CD8-positive, alpha-beta memory T cell (primary cell): Measurements from ENCODE around the gene ABLIM1. TPM values are rescaled to one million over a fixed set of nuclear protein-coding genes. Genes with fewer than 3 reads are reported as not detected.

Source experiments
- CTCF ChIA-PET: fragments of 350-600 bp; sonication (Branson Sonifier 250); formaldehyde crosslinking; loops from one replicate; lab custom pipeline; 2021; ENCODE audit warnings: antibody characterized with exemption; lab: Charles Lee
- POLR2A ChIA-PET: fragments of 350-600 bp; sonication (Branson Sonifier 250); formaldehyde crosslinking; loops from one replicate; lab custom pipeline; 2021; ENCODE audit warnings: antibody characterized with exemption; lab: Charles Lee
- DNase-seq, 5 donors: peaks; one replicate each; pipeline versions ENCODE4 v3.0.0 to v3.0.0-alpha.2; 2020 to 2022; ENCODE audit warnings: mixed read lengths in 1 of 5
- H3K27ac ChIP-seq: one replicate; pipeline ENCODE4 v1.7.0; 2013; ENCODE audit warnings: low read depth, mild to moderate bottlenecking, low read length, moderate library complexity
- H3K27me3 ChIP-seq: 2 replicates; pipeline ENCODE4 v1.7.0; 2013; ENCODE audit warnings: low read length, mild to moderate bottlenecking; ENCODE audit not compliant: insufficient read depth, poor library complexity, severe bottlenecking
- H3K36me3 ChIP-seq: 2 replicates; pipeline ENCODE4 v1.7.0; 2013; ENCODE audit warnings: mild to moderate bottlenecking, low read length, moderate library complexity; ENCODE audit not compliant: insufficient read depth
- H3K4me1 ChIP-seq: 2 replicates; pipeline ENCODE4 v1.7.0; 2013; ENCODE audit warnings: mild to moderate bottlenecking, low read length, moderate library complexity; ENCODE audit not compliant: insufficient read depth
- H3K4me3 ChIP-seq: 2 replicates; pipeline ENCODE4 v1.7.0; 2013; ENCODE audit warnings: mild to moderate bottlenecking, low read length
- H3K9me3 ChIP-seq: 2 replicates; pipeline ENCODE4 v1.7.0; 2013; ENCODE audit warnings: mild to moderate bottlenecking, low read length
- H3K27ac Mint-ChIP-seq, 8 donors: one replicate each; pipeline ENCODE4 v1.8.0; 2020 to 2021; ENCODE audit warnings: mixed read lengths in 8 of 8, mild to moderate bottlenecking in 6 of 8, inconsistent platforms in 3 of 8, moderate library complexity in 3 of 8
- H3K27me3 Mint-ChIP-seq, 2 donors: one replicate each; pipeline ENCODE4 v1.8.0; 2020 to 2021; ENCODE audit warnings: mixed read lengths in 2 of 2, mild to moderate bottlenecking in 1 of 2, moderate library complexity in 1 of 2
- H3K36me3 Mint-ChIP-seq, 3 donors: one replicate each; pipeline ENCODE4 v1.8.0; 2020 to 2021; ENCODE audit warnings: mixed read lengths in 3 of 3, inconsistent platforms in 1 of 3, mild to moderate bottlenecking in 1 of 3
- H3K4me1 Mint-ChIP-seq, 3 donors: one replicate each; pipeline ENCODE4 v1.8.0; 2020 to 2021; ENCODE audit warnings: mixed read lengths in 3 of 3, inconsistent platforms in 1 of 3, mild to moderate bottlenecking in 1 of 3
- H3K4me3 Mint-ChIP-seq, 7 donors: one replicate each; pipeline ENCODE4 v1.8.0; 2020 to 2021; ENCODE audit warnings: mixed read lengths in 7 of 7, mild to moderate bottlenecking in 6 of 7, moderate library complexity in 4 of 7, inconsistent platforms in 2 of 7
- H3K9me3 Mint-ChIP-seq, 5 donors: one replicate each; pipeline ENCODE4 v1.8.0; 2020 to 2022; ENCODE audit warnings: mixed read lengths in 5 of 5, mild to moderate bottlenecking in 3 of 5, moderate library complexity in 2 of 5, inconsistent platforms in 1 of 5
- polyA plus RNA-seq: library from polyadenylated mRNA; unstranded; fragments of 300-500 nt; fragmentation: Illumina TruSeq; gene quantifications from one replicate; pipeline ENCODE4 v1.2.3, GENCODE V29; 2021
- total RNA-seq, 2 experiments: library from RNA; stranded (reverse); gene quantifications; one replicate each; pipeline ENCODE4 v1.2.3, GENCODE V29; 2021

The ABLIM1 gene
- total and polyA plus RNA-seq, 3 experiments from 2014 or later = 45.8 to 123 (median 48.3) TPM

DNA sequence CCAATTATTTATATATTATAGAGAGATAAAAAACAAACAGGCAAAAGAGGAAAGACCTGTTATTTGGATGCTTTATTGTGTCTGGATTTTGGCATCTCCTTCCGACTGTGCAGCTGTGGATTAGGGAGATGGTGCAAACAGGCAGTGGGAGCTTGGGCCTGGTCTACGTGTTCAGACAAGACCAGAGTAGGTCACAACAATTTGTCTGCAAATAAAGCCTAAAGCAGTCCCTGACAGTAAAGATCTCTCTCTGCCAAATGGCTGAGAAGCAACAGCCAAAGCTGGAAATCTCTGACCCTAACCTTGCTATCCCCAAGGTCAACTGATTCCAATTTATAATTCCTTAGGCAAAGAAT lies 82.0 kb downstream of the ABLIM1 start:
- Histone ChIP-seq H3K27ac (no peak overlapping the region), H3K4me3 (no peak overlapping the region), H3K36me3 (no peaks in the 10 kb centered on the region), H3K9me3 (no peaks in the 10 kb centered on the region), H3K27me3 (no peaks in the 10 kb centered on the region), H3K4me1 (no peaks in the 10 kb centered on the region)
- POLR2A ChIA-PET = no interaction called here
- Mint-ChIP-seq H3K27ac (no peak overlapping the region), H3K36me3 (peaks cover 0 to 4% (median 0%) of the 10 kb centered on the region in 3 donors), H3K4me3 (no peak overlapping the region), H3K4me1 (no peaks in the 10 kb centered on the region), H3K27me3 (peaks cover 0 to 2% of the 10 kb centered on the region in 2 donors), H3K9me3 (no peaks in the 10 kb centered on the region)
- no peak for DNase-seq
- CTCF ChIA-PET = no interaction called here

- H3K27me3 Mint-ChIP-seq = peaks cover 0 to 2% of the 10 kb centered on the region in 2 donors
- H3K9me3 ChIP-seq = no peaks in the 10 kb centered on the region
- no peaks in the 10 kb centered on the region for H3K27me3 ChIP-seq
- H3K4me1 Mint-ChIP-seq = no peaks in the 10 kb centered on the region
- no peak overlapping the region for H3K27ac Mint-ChIP-seq
- DNase-seq = no peak
- no peaks in the 10 kb centered on the region for H3K36me3 ChIP-seq
- H3K9me3 Mint-ChIP-seq = no peaks in the 10 kb centered on the region
- no peak overlapping the region for H3K4me3 Mint-ChIP-seq
- H3K4me3 ChIP-seq = no peak overlapping the region
- ChIA-PET CTCF (no interaction called here), POLR2A (no interaction called here)
- H3K4me1 ChIP-seq = no peaks in the 10 kb centered on the region
- no peak overlapping the region for H3K27ac ChIP-seq
- peaks cover 0 to 4% (median 0%) of the 10 kb centered on the region in 3 donors for H3K36me3 Mint-ChIP-seq
These were observed 82.5 kb downstream of the ABLIM1 start for GRCh38 chr10:114575417-114576131.

DNA sequence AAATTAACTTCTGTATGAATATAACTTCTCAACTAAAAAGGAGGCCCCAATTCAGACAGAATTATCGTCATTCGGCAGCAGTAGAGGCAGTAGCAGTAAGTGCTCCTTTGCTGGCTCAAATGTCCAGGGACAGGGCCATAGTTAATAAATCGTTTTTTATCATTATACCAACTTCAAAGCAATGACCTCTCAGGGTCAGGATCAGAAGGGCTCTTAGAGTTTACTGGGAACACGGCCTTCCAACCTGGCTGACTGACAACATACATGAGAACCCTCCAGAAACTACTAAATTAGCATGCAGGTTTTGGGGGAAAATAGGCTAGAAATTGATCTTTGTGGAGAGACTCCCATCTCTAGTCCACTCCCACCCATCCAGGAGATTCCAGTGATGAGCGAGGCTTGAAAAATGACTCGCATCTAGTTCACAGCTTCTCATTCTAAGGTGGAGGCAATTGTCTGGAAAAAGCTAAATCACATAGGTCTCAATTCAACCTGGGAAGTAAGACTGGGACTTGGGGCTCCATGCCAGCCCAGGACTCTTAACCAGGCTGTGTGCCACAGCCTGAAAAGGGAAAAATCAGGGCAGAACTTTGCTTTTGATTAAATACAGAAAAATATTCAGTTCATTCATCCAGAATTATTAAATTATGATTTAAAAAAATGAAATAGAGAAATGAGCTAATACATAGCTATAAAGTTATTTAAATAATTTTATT lies 84.6 kb downstream of the ABLIM1 start:
- H3K27me3 Mint-ChIP-seq = peaks cover 0 to 2% of the 10 kb centered on the region in 2 donors
- no peaks in the 10 kb centered on the region for H3K9me3 Mint-ChIP-seq
- no peak overlapping the region for H3K4me3 ChIP-seq
- H3K27ac Mint-ChIP-seq = peak overlapping the region in 1 of 8 donors; percentile 58
- no peak for DNase-seq
- H3K27me3 ChIP-seq = no peaks in the 10 kb centered on the region
- no peak overlapping the region for H3K27ac ChIP-seq
- peaks cover 0 to 2% (median 0%) of the 10 kb centered on the region in 3 donors for H3K36me3 Mint-ChIP-seq
- ChIA-PET POLR2A (no interaction called here), CTCF (no interaction called here)
- no peaks in the 10 kb centered on the region for H3K9me3 ChIP-seq
- H3K4me1 ChIP-seq = no peaks in the 10 kb centered on the region
- no peaks in the 10 kb centered on the region for H3K36me3 ChIP-seq
- no peaks in the 10 kb centered on the region for H3K4me1 Mint-ChIP-seq
- H3K4me3 Mint-ChIP-seq = no peak overlapping the region

DNA sequence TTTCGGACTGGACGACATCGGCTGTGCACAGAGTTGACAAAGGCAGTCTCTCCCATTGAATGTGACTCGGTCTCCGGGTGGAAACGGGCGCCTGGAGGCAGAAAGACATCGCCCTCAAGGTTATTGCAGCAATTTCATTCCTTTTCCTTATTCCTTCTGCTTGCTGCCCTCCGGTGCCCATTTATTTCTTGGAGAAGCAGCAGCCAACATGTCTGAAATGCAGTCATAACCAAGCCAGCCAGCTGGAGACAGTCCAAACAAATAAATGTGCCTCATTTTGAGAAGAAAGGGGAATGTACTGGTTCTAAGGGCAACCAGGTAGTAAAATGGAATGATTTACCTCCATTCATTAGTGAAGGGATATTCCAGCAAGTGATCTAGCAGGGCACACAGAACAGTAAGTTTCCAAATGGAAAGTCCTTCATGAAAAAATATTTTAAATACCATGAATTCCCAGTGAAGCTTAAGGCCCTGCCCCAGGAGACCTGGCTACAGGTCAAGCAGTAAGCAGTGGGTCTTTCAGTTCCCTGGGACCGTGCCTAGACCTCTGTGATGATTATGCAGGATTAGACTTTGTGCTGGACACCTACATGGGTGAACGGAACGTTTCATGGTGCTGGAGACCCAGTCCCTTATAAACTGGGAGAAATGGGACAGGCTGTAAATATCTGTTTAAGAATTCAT lies 86.6 kb downstream of the ABLIM1 start:
- no peaks in the 10 kb centered on the region for H3K4me1 ChIP-seq
- H3K9me3 ChIP-seq = no peaks in the 10 kb centered on the region
- ChIA-PET CTCF (interaction anchor here (1.6 kb wide), 1 partner anchor 22 kb away, joined by 3 read pairs; no protein-coding TSS in a partner anchor), POLR2A (no interaction called here)
- H3K27ac ChIP-seq = no peak overlapping the region
- no peak overlapping the region for H3K4me3 Mint-ChIP-seq
- no peak overlapping the region for H3K4me3 ChIP-seq
- H3K36me3 Mint-ChIP-seq = peaks cover 0 to 2% (median 0%) of the 10 kb centered on the region in 3 donors
- H3K4me1 Mint-ChIP-seq = no peaks in the 10 kb centered on the region
- no peak for DNase-seq
- no peak overlapping the region for H3K27ac Mint-ChIP-seq
- H3K27me3 ChIP-seq = no peaks in the 10 kb centered on the region
- no peaks in the 10 kb centered on the region for H3K36me3 ChIP-seq
- no peaks in the 10 kb centered on the region for H3K9me3 Mint-ChIP-seq
- H3K27me3 Mint-ChIP-seq = no peaks in the 10 kb centered on the region

GRCh38 chr10:114566064-114566463 lies 92.0 kb downstream of the ABLIM1 start:
- no peaks in the 10 kb centered on the region for H3K9me3 Mint-ChIP-seq
- H3K4me1 Mint-ChIP-seq = no peaks in the 10 kb centered on the region
- no peak overlapping the region for H3K4me3 Mint-ChIP-seq
- no peak overlapping the region for H3K27ac Mint-ChIP-seq
- ChIA-PET CTCF (no interaction called here), POLR2A (no interaction called here)
- no peaks in the 10 kb centered on the region for H3K36me3 ChIP-seq
- H3K27me3 Mint-ChIP-seq = peaks cover 0 to 3% of the 10 kb centered on the region in 2 donors
- H3K9me3 ChIP-seq = no peaks in the 10 kb centered on the region
- no peak for DNase-seq
- H3K27me3 ChIP-seq = no peaks in the 10 kb centered on the region
- H3K4me1 ChIP-seq = no peaks in the 10 kb centered on the region
- H3K4me3 ChIP-seq = no peak overlapping the region
- peaks cover 0 to 2% (median 0%) of the 10 kb centered on the region in 3 donors for H3K36me3 Mint-ChIP-seq
- no peak overlapping the region for H3K27ac ChIP-seq

- no peak for DNase-seq
- H3K9me3 Mint-ChIP-seq = no peaks in the 10 kb centered on the region
- H3K4me3 ChIP-seq = no peak overlapping the region
- no peaks in the 10 kb centered on the region for H3K4me1 Mint-ChIP-seq
- ChIA-PET CTCF (no interaction called here), POLR2A (no interaction called here)
- H3K36me3 ChIP-seq = no peaks in the 10 kb centered on the region
- H3K27ac Mint-ChIP-seq = no peak overlapping the region
- no peaks in the 10 kb centered on the region for H3K4me1 ChIP-seq
- H3K36me3 Mint-ChIP-seq = peaks cover 0 to 2% (median 0%) of the 10 kb centered on the region in 3 donors
- no peaks in the 10 kb centered on the region for H3K27me3 ChIP-seq
- no peak overlapping the region for H3K27ac ChIP-seq
- no peaks in the 10 kb centered on the region for H3K9me3 ChIP-seq
- peaks cover 0 to 3% of the 10 kb centered on the region in 2 donors for H3K27me3 Mint-ChIP-seq
- H3K4me3 Mint-ChIP-seq = no peak overlapping the region
These were observed 93.0 kb downstream of the ABLIM1 start for GRCh38 chr10:114565066-114565465.

- Histone ChIP-seq H3K4me1 (no peaks in the 10 kb centered on the region), H3K9me3 (no peaks in the 10 kb centered on the region), H3K27me3 (no peaks in the 10 kb centered on the region), H3K36me3 (no peaks in the 10 kb centered on the region), H3K27ac (no peak overlapping the region), H3K4me3 (no peak overlapping the region)
- ChIA-PET POLR2A (no interaction called here), CTCF (no interaction called here)
- Mint-ChIP-seq H3K4me1 (no peaks in the 10 kb centered on the region), H3K4me3 (no peak overlapping the region), H3K36me3 (peaks cover 1 to 14% (median 2%) of the 10 kb centered on the region in 3 donors), H3K9me3 (peaks cover 7 to 16% (median 15%) of the 10 kb centered on the region in 5 donors), H3K27me3 (peaks cover 0 to 5% of the 10 kb centered on the region in 2 donors), H3K27ac (peak overlapping the region in 1 of 8 donors; percentile 17)
- DNase-seq = no peak
These were observed 97.0 kb downstream of the ABLIM1 start for GRCh38 chr10:114561008-114561523.

DNA sequence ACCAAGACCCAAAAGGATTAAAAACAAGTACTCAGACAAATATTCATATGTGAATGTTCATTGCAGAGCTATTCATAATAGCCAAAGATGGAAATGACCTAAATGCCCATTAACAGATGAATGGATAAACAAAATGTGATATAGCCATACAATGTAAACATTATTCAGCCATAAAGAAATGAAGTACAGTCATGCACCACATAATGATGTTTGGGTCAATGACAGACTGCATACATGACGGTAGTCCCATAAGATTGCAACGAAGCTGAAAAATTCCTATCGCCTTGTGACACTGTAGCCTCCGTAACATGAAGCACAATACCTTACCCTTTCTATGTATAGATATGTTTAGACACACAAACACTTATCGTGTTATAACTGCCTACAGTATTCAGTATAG lies 97.9 kb downstream of the ABLIM1 start:
- ChIA-PET CTCF (no interaction called here), POLR2A (no interaction called here)
- no peak for DNase-seq
- Histone ChIP-seq H3K4me1 (no peaks in the 10 kb centered on the region), H3K36me3 (no peaks in the 10 kb centered on the region), H3K27me3 (no peaks in the 10 kb centered on the region), H3K27ac (no peak overlapping the region), H3K9me3 (no peaks in the 10 kb centered on the region), H3K4me3 (no peak overlapping the region)
- H3K4me1 Mint-ChIP-seq = no peaks in the 10 kb centered on the region
- H3K27me3 Mint-ChIP-seq = peaks cover 0 to 5% of the 10 kb centered on the region in 2 donors
- H3K36me3 Mint-ChIP-seq = peaks cover 1 to 14% (median 3%) of the 10 kb centered on the region in 3 donors
- H3K9me3 Mint-ChIP-seq = peaks cover 7 to 16% (median 15%) of the 10 kb centered on the region in 5 donors
- no peak overlapping the region for H3K27ac Mint-ChIP-seq
- no peak overlapping the region for H3K4me3 Mint-ChIP-seq
